PC-3 (cell line): ENCODE results near the gene CCM2. TPM values are rescaled to one million over a fixed set of nuclear protein-coding genes. Genes with fewer than 3 reads are reported as not detected.

Source experiments
- ATAC-seq: fragments of 200-7000 bp; cut with Tn5 transposase; 2 replicates; pipeline ENCODE4 v1.9.1; 2020; ENCODE audit warnings: mild to moderate bottlenecking, moderate library complexity
- BruUV-seq: library from RNA; stranded (reverse); fragments of 400-500 nt; replicated peaks from 2 replicates; lab custom pipeline; 2021; lab: Mats Ljungman, UMichigan
- CTCF ChIA-PET: fragments of 300-600 bp; sonication (Branson Sonifier 250); formaldehyde crosslinking; loops from one replicate; lab custom pipeline; 2022; ENCODE audit warnings: antibody characterized with exemption; lab: Charles Lee
- POLR2A ChIA-PET: fragments of 300-600 bp; sonication (Branson Sonifier 250); formaldehyde crosslinking; loops from one replicate; lab custom pipeline; 2022; ENCODE audit warnings: antibody characterized with exemption; ENCODE audit not compliant: unreplicated experiment; lab: Charles Lee
- DNase-seq: peaks from one replicate; pipeline ENCODE4 v3.0.0-alpha.2; 2015
- H2AFZ ChIP-seq: fragments of 300-600 bp; sonication (generic); 2 replicates; pipeline ENCODE4 v1.6.0; 2016; ENCODE audit warnings: antibody characterized with exemption, low read length
- H3F3A ChIP-seq: fragments of 300-600 bp; sonication (generic); one replicate; pipeline ENCODE4 v1.6.0; 2017; ENCODE audit warnings: antibody characterized with exemption, low read length, control low read depth, mild to moderate bottlenecking; ENCODE audit not compliant: unreplicated experiment
- H3K27ac ChIP-seq: fragments of 300-600 bp; sonication (generic); 2 replicates; pipeline ENCODE4 v1.5.1; 2016; ENCODE audit warnings: mild to moderate bottlenecking, low read length
- H3K27me3 ChIP-seq: fragments of 300-600 bp; sonication (generic); 2 replicates; pipeline ENCODE4 v1.6.1; 2016; ENCODE audit warnings: low read length, mixed read lengths
- H3K36me3 ChIP-seq: fragments of 300-600 bp; sonication (generic); 2 replicates; pipeline ENCODE4 v1.6.1; 2016; ENCODE audit warnings: low read depth, mixed run types, low read length, mixed read lengths
- H3K4me1 ChIP-seq: fragments of 300-600 bp; sonication (generic); 2 replicates; pipeline ENCODE4 v1.5.1; 2016; ENCODE audit warnings: low read length; ENCODE audit not compliant: insufficient read depth
- H3K4me2 ChIP-seq: fragments of 300-600 bp; sonication (generic); 2 replicates; pipeline ENCODE4 v1.6.0; 2016; ENCODE audit warnings: low read length
- H3K4me3 ChIP-seq: fragments of 300-600 bp; sonication (generic); 2 replicates; pipeline ENCODE4 v1.5.1; 2016; ENCODE audit warnings: mild to moderate bottlenecking, low read length, mixed read lengths
- H3K79me2 ChIP-seq: fragments of 300-600 bp; sonication (generic); 2 replicates; pipeline ENCODE4 v1.6.1; 2017; ENCODE audit warnings: low read length, mixed read lengths
- H3K9ac ChIP-seq: fragments of 300-600 bp; sonication (generic); 2 replicates; pipeline ENCODE4 v1.6.0; 2016; ENCODE audit warnings: mild to moderate bottlenecking, low read length
- H3K9me2 ChIP-seq: fragments of 300-600 bp; sonication (generic); replicated peaks from 2 replicates; pipeline ENCODE4 v1.6.1; 2016; ENCODE audit warnings: mixed run types, low read length, mixed read lengths
- H3K9me3 ChIP-seq: fragments of 300-600 bp; sonication (generic); 2 replicates; pipeline ENCODE4 v1.6.1; 2016; ENCODE audit warnings: low read length, mixed read lengths
- H4K20me1 ChIP-seq: fragments of 300-600 bp; sonication (generic); 2 replicates; pipeline ENCODE4 v1.6.1; 2016; ENCODE audit warnings: low read length, mixed read lengths
- EZH2 ChIP-seq: fragments of 300-600 bp; sonication (generic); IDR thresholded peaks from one replicate; pipeline ENCODE4 v1.6.1; 2017; ENCODE audit warnings: antibody characterized with exemption, mild to moderate bottlenecking, low read length; ENCODE audit not compliant: unreplicated experiment
- EZH2phosphoT487 ChIP-seq: fragments of 300-600 bp; sonication (generic); IDR thresholded peaks from 2 replicates; pipeline ENCODE4 v1.6.1; 2018; ENCODE audit warnings: mild to moderate bottlenecking, antibody characterized with exemption, low read length, borderline replicate concordance
- intact Hi-C: fragments of 100-400 bp; cut with micrococcal nuclease; formaldehyde crosslinking; loops from 2 replicates; pipeline ENCODE4 v1.9.0; 2023
- total RNA-seq: library from RNA; depleted of rRNA; stranded (reverse); fragments of >200 nt; gene quantifications from 2 replicates; pipeline ENCODE4 v1.2.3, GENCODE V29; 2014
- TF ChIP-seq, protein P1 (sequence below): fragments of 300-600 bp; sonication (generic); conservative IDR thresholded peaks from 2 replicates; pipeline ENCODE4 v1.5.1; 2017; ENCODE audit warnings: antibody characterized with exemption, low read depth, mild to moderate bottlenecking, low read length

The CCM2 gene
- total RNA-seq, 1 experiment from 2014 or later: 56.6 TPM

GRCh38 chr7:44980393-44981034, 19.5 kb upstream of the CCM2 start:
- intact Hi-C loops: no loop called here
- TF ChIP-seq EZH2phosphoT487 (no peak), EZH2 (no peak)
- TF ChIP-seq, protein P1, sequence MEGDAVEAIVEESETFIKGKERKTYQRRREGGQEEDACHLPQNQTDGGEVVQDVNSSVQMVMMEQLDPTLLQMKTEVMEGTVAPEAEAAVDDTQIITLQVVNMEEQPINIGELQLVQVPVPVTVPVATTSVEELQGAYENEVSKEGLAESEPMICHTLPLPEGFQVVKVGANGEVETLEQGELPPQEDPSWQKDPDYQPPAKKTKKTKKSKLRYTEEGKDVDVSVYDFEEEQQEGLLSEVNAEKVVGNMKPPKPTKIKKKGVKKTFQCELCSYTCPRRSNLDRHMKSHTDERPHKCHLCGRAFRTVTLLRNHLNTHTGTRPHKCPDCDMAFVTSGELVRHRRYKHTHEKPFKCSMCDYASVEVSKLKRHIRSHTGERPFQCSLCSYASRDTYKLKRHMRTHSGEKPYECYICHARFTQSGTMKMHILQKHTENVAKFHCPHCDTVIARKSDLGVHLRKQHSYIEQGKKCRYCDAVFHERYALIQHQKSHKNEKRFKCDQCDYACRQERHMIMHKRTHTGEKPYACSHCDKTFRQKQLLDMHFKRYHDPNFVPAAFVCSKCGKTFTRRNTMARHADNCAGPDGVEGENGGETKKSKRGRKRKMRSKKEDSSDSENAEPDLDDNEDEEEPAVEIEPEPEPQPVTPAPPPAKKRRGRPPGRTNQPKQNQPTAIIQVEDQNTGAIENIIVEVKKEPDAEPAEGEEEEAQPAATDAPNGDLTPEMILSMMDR: no peak
- no peak overlapping the region for H3K4me3 ChIP-seq
- DNase-seq: no peak
- no peak overlapping the region for H2AFZ ChIP-seq
- peaks cover 13% of the 10 kb centered on the region for H3F3A ChIP-seq
- H3K4me1 ChIP-seq: peaks cover 16% of the 10 kb centered on the region
- no peak overlapping the region for H3K27ac ChIP-seq
- BruUV-seq: no TSS peak
- peaks cover 31% of the 10 kb centered on the region for H4K20me1 ChIP-seq
- H3K27me3 ChIP-seq: no peaks in the 10 kb centered on the region
- H3K9me2 ChIP-seq: no peaks in the 10 kb centered on the region
- peaks cover 32% of the 10 kb centered on the region for H3K36me3 ChIP-seq
- H3K79me2 ChIP-seq: peaks cover 25% of the 10 kb centered on the region
- ChIA-PET CTCF (no interaction called here), POLR2A (no interaction called here)
- ATAC-seq: no peak
- no peak overlapping the region for H3K4me2 ChIP-seq
- H3K9ac ChIP-seq: no peak overlapping the region
- H3K9me3 ChIP-seq: no peaks in the 10 kb centered on the region

- CTCF ChIA-PET: interaction anchor here (0.6 kb wide), 2 partner anchors 18 to 246 kb away, joined by 3 to 6 read pairs; no protein-coding TSS in a partner anchor
- Histone ChIP-seq H3K4me3 (no peak overlapping the region), H3F3A (peaks cover 13% of the 10 kb centered on the region), H3K4me2 (no peak overlapping the region), H3K9me2 (no peaks in the 10 kb centered on the region), H3K27me3 (no peaks in the 10 kb centered on the region), H4K20me1 (peaks cover 35% of the 10 kb centered on the region), H3K79me2 (peaks cover 32% of the 10 kb centered on the region), H3K9me3 (no peaks in the 10 kb centered on the region), H2AFZ (no peak overlapping the region), H3K4me1 (peaks cover 16% of the 10 kb centered on the region), H3K27ac (no peak overlapping the region), H3K9ac (no peak overlapping the region), H3K36me3 (peaks cover 37% of the 10 kb centered on the region)
- intact Hi-C loops: no loop called here
- POLR2A ChIA-PET: interaction anchor here (0.6 kb wide), 1 partner anchor 19 kb away, joined by 11 read pairs; no protein-coding TSS in a partner anchor
- TF ChIP-seq EZH2phosphoT487 (no peak), EZH2 (no peak)
- TF ChIP-seq, protein P1: no peak
- ATAC-seq (peak; percentile 7; the same call in 1 of the 2 replicates), DNase-seq (no peak)
- no TSS peak for BruUV-seq
Measured at GRCh38 chr7:44981035-44981706, 18.8 kb upstream of the CCM2 start.

DNA sequence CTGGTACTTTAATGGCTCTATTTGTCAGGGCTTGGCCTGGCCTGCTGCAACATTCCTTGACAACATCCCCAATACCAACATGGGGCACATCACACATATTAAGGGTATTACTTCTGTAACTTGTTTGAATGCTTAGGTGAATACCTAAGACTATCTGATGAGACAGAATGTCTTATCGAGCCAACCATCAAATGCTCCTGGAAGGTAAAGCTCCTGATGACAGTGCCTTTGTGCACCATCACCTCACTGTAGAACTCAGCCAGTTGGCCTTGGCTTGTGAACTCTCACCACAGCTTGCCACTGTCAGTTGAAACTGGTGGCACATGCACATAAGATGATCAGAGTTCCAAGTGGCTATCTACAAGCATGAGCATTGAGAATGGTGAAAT, 17.5 kb upstream of the CCM2 start:
- no peak overlapping the region for H3K4me2 ChIP-seq
- H2AFZ ChIP-seq: no peak overlapping the region
- ATAC-seq (no peak), DNase-seq (no peak)
- H3K4me3 ChIP-seq: no peak overlapping the region
- ChIA-PET CTCF (no interaction called here), POLR2A (interaction anchor here (0.7 kb wide), 2 partner anchors 112 to 247 kb away, joined by 4 to 9 read pairs; no protein-coding TSS in a partner anchor)
- TF ChIP-seq EZH2: no peak
- TF ChIP-seq, protein P1: no peak
- TF ChIP-seq EZH2phosphoT487: no peak
- intact Hi-C loops: no loop called here
- peaks cover 19% of the 10 kb centered on the region for H3K4me1 ChIP-seq
- BruUV-seq: no TSS peak
- H3K27ac ChIP-seq: no peak overlapping the region
- H3K27me3 ChIP-seq: no peaks in the 10 kb centered on the region
- peaks cover 13% of the 10 kb centered on the region for H3F3A ChIP-seq
- H3K9me2 ChIP-seq: no peaks in the 10 kb centered on the region
- H3K36me3 ChIP-seq: peaks cover 37% of the 10 kb centered on the region
- peaks cover 35% of the 10 kb centered on the region for H4K20me1 ChIP-seq
- no peak overlapping the region for H3K9ac ChIP-seq
- H3K9me3 ChIP-seq: no peaks in the 10 kb centered on the region
- H3K79me2 ChIP-seq: peaks cover 39% of the 10 kb centered on the region
